ENCODE data around the gene MLANA.

GRCh38 chr9:5915438-5915837, 24.7 kb downstream of the MLANA start:
- TF ChIP-seq, protein P1, sequence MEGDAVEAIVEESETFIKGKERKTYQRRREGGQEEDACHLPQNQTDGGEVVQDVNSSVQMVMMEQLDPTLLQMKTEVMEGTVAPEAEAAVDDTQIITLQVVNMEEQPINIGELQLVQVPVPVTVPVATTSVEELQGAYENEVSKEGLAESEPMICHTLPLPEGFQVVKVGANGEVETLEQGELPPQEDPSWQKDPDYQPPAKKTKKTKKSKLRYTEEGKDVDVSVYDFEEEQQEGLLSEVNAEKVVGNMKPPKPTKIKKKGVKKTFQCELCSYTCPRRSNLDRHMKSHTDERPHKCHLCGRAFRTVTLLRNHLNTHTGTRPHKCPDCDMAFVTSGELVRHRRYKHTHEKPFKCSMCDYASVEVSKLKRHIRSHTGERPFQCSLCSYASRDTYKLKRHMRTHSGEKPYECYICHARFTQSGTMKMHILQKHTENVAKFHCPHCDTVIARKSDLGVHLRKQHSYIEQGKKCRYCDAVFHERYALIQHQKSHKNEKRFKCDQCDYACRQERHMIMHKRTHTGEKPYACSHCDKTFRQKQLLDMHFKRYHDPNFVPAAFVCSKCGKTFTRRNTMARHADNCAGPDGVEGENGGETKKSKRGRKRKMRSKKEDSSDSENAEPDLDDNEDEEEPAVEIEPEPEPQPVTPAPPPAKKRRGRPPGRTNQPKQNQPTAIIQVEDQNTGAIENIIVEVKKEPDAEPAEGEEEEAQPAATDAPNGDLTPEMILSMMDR (IDR thresholded peaks at IDR 0.05): no peak
- TF ChIP-seq POLR2A (IDR thresholded peaks at IDR 0.05) (no peak), POLR2AphosphoS5 (IDR thresholded peaks at IDR 0.05) (no peak), EP300 (IDR thresholded peaks at IDR 0.05) (no peak)
